ENCODE data around the gene KLHL36.

Gene KLHL36

GRCh38 chr16:84704253-84704652 is 55.9 kb downstream of the KLHL36 start:
- Histone ChIP-seq H3K36me3 (ENCODE audit: insufficient read depth, low read length) (no peaks in the 10 kb centered on the region), H3K4me3 (ENCODE audit: low read length) (no peak overlapping the region), H3K27me3 (ENCODE audit: insufficient read depth, low read length) (no peaks in the 10 kb centered on the region)

GRCh38 chr16:84706856-84707255 is 58.5 kb downstream of the KLHL36 start:
- no peaks in the 10 kb centered on the region for H3K36me3 ChIP-seq (ENCODE audit: insufficient read depth, low read length)

More at GRCh38 chr16:84704253-84704652, 55.9 kb downstream of the KLHL36 start:
- Histone ChIP-seq H2AFZ (ENCODE audit: low read depth, low read length) (no peak overlapping the region), H3K9me3 (ENCODE audit: low read length) (no peaks in the 10 kb centered on the region), H3K4me1 (ENCODE audit: insufficient read depth, low read length) (peaks cover 9% of the 10 kb centered on the region)

GRCh38 chr16:84709609-84710008 is 61.3 kb downstream of the KLHL36 start:
- Histone ChIP-seq H3K27me3 (ENCODE audit: insufficient read depth, low read length) (no peaks in the 10 kb centered on the region), H3K36me3 (ENCODE audit: insufficient read depth, low read length) (peaks cover 6% of the 10 kb centered on the region), H3K4me1 (ENCODE audit: insufficient read depth, low read length) (no peaks in the 10 kb centered on the region), H3K4me3 (ENCODE audit: low read length) (no peak overlapping the region), H3K9me3 (ENCODE audit: low read length) (no peaks in the 10 kb centered on the region), H2AFZ (ENCODE audit: low read depth, low read length) (no peak overlapping the region)

More at GRCh38 chr16:84706856-84707255, 58.5 kb downstream of the KLHL36 start:
- H3K4me3 ChIP-seq (ENCODE audit: low read length) = no peak overlapping the region
- H3K4me1 ChIP-seq (ENCODE audit: insufficient read depth, low read length) = no peaks in the 10 kb centered on the region
- H3K27me3 ChIP-seq (ENCODE audit: insufficient read depth, low read length) = no peaks in the 10 kb centered on the region
- H3K9me3 ChIP-seq (ENCODE audit: low read length) = no peaks in the 10 kb centered on the region
- no peak overlapping the region for H2AFZ ChIP-seq (ENCODE audit: low read depth, low read length)

GRCh38 chr16:84710686-84711085 is 62.4 kb downstream of the KLHL36 start:
- no peaks in the 10 kb centered on the region for H3K9me3 ChIP-seq (ENCODE audit: low read length)
- H2AFZ ChIP-seq (ENCODE audit: low read depth, low read length) = no peak overlapping the region
- H3K4me3 ChIP-seq (ENCODE audit: low read length) = no peak overlapping the region
- no peaks in the 10 kb centered on the region for H3K4me1 ChIP-seq (ENCODE audit: insufficient read depth, low read length)
- H3K27me3 ChIP-seq (ENCODE audit: insufficient read depth, low read length) = no peaks in the 10 kb centered on the region
- H3K36me3 ChIP-seq (ENCODE audit: insufficient read depth, low read length) = peaks cover 7% of the 10 kb centered on the region
